ENCODE results near the gene RPS3. TPM values are rescaled to one million over a fixed set of nuclear protein-coding genes. Genes with fewer than 3 reads are reported as not detected.

Gene RPS3
- total RNA-seq, 1 donor from 2014 or later, result 1,962 TPM

- Histone ChIP-seq H3K79me2 (ENCODE audit: low read depth) (no peaks in the 10 kb centered on the region), H3F3A (ENCODE audit: low read depth) (no peaks in the 10 kb centered on the region), H3K9me3 (ENCODE audit: low read depth) (no peaks in the 10 kb centered on the region), H3K27ac (no peak overlapping the region), H4K20me1 (ENCODE audit: low read depth) (no peaks in the 10 kb centered on the region), H3K4me3 (no peak overlapping the region), H3K4me2 (no peak overlapping the region), H3K9ac (no peak overlapping the region), H3K4me1 (no peaks in the 10 kb centered on the region), H3K27me3 (no peaks in the 10 kb centered on the region), H2AFZ (replicated peaks) (no peak overlapping the region), H3K36me3 (no peaks in the 10 kb centered on the region)
- Mint-ChIP-seq H3K4me3 (no peak overlapping the region), H3K36me3 (no peaks in the 10 kb centered on the region), H3K4me1 (peaks cover 6% of the 10 kb centered on the region), H3K9me3 (no peaks in the 10 kb centered on the region), H3K27me3 (ENCODE audit: insufficient read depth, low read depth) (peaks cover 2% of the 10 kb centered on the region), H3K27ac (no peak overlapping the region)
- peak; percentile 85 for DNase-seq (ENCODE audit: low spot score)
- TF ChIP-seq CTCF (IDR thresholded peaks at IDR 0.05) (peak; percentile 96), EZH2phosphoT487 (IDR thresholded peaks at IDR 0.05) (no peak)
Measured at GRCh38 chr11:75445315-75445953, 46.1 kb downstream of the RPS3 start.

GRCh38 chr11:75447415-75447814, 48.1 kb downstream of the RPS3 start:
- H3K4me3 Mint-ChIP-seq, result no peak overlapping the region
- H3K27ac Mint-ChIP-seq, result no peak overlapping the region
- H3K9ac ChIP-seq, result no peak overlapping the region
- DNase-seq (ENCODE audit: low spot score), result no peak
- no peaks in the 10 kb centered on the region for H4K20me1 ChIP-seq (ENCODE audit: low read depth)
- no peaks in the 10 kb centered on the region for H3K27me3 ChIP-seq
- H3K9me3 Mint-ChIP-seq, result no peaks in the 10 kb centered on the region
- no peaks in the 10 kb centered on the region for H3K27me3 Mint-ChIP-seq (ENCODE audit: insufficient read depth, low read depth)
- H3K36me3 Mint-ChIP-seq, result no peaks in the 10 kb centered on the region
- H3K9me3 ChIP-seq (ENCODE audit: low read depth), result no peaks in the 10 kb centered on the region
- TF ChIP-seq EZH2phosphoT487 (IDR thresholded peaks at IDR 0.05) (no peak), EZH2 (IDR thresholded peaks at IDR 0.05) (no peak), CTCF (IDR thresholded peaks at IDR 0.05) (no peak)
- no peak overlapping the region for H2AFZ ChIP-seq (replicated peaks)
- H3K4me1 Mint-ChIP-seq, result peaks cover 6% of the 10 kb centered on the region
- H3K4me3 ChIP-seq, result no peak overlapping the region
- no peaks in the 10 kb centered on the region for H3K36me3 ChIP-seq
- H3K79me2 ChIP-seq (ENCODE audit: low read depth), result no peaks in the 10 kb centered on the region
- no peak overlapping the region for H3K4me2 ChIP-seq
- H3K4me1 ChIP-seq, result no peaks in the 10 kb centered on the region
- H3K27ac ChIP-seq, result no peak overlapping the region
- H3F3A ChIP-seq (ENCODE audit: low read depth), result peaks cover 3% of the 10 kb centered on the region

- Histone ChIP-seq H3K27me3 (no peaks in the 10 kb centered on the region), H3K79me2 (ENCODE audit: low read depth) (no peaks in the 10 kb centered on the region), H3F3A (ENCODE audit: low read depth) (peaks cover 5% of the 10 kb centered on the region), H4K20me1 (ENCODE audit: low read depth) (no peaks in the 10 kb centered on the region), H2AFZ (replicated peaks) (no peak overlapping the region), H3K4me2 (no peak overlapping the region), H3K27ac (no peak overlapping the region), H3K9ac (no peak overlapping the region), H3K4me1 (peaks cover 3% of the 10 kb centered on the region), H3K9me3 (ENCODE audit: low read depth) (no peaks in the 10 kb centered on the region), H3K36me3 (no peaks in the 10 kb centered on the region), H3K4me3 (no peak overlapping the region)
- Mint-ChIP-seq H3K4me3 (no peak overlapping the region), H3K36me3 (no peaks in the 10 kb centered on the region), H3K9me3 (no peaks in the 10 kb centered on the region), H3K4me1 (peaks cover 5% of the 10 kb centered on the region), H3K27me3 (ENCODE audit: insufficient read depth, low read depth) (no peaks in the 10 kb centered on the region), H3K27ac (no peak overlapping the region)
- no peak for TF ChIP-seq EZH2phosphoT487 (IDR thresholded peaks at IDR 0.05)
- no peak for TF ChIP-seq EZH2 (IDR thresholded peaks at IDR 0.05)
- TF ChIP-seq CTCF (IDR thresholded peaks at IDR 0.05), result no peak
- no peak for DNase-seq (ENCODE audit: low spot score)
Measured at GRCh38 chr11:75449271-75449670, 50.0 kb downstream of the RPS3 start.

Measured in neural progenitor cell (in vitro differentiated cells).